HepG2 (cell line): Measurements from ENCODE around the gene MAB21L1. TPM values are rescaled to one million over a fixed set of nuclear protein-coding genes. Genes with fewer than 3 reads are reported as not detected.

Experiments
- ATAC-seq: fragments of 200-7000 bp; cut with Tn5 transposase; 3 replicates; pipeline ENCODE4 v1.9.1; 2020; ENCODE audit warnings: mild to moderate bottlenecking, moderate library complexity
- BruUV-seq: library from RNA; stranded (reverse); fragments of 400-500 nt; replicated peaks from 2 replicates; lab custom pipeline; 2021; lab: Mats Ljungman, UMichigan
- CTCF ChIA-PET: fragments of 300-600 bp; formaldehyde crosslinking; extraction: SDS; loops from one replicate; lab custom pipeline; 2021; ENCODE audit warnings: low total read pairs, inconsistent platforms, low intra/inter-chr PET ratio; lab: Yijun Ruan, JAX
- POLR2A ChIA-PET: fragments of 350-600 bp; sonication (Branson Sonifier 250); formaldehyde crosslinking; loops from one replicate; lab custom pipeline; 2020; ENCODE audit warnings: antibody characterized with exemption, inconsistent platforms; lab: Yijun Ruan, JAX
- DNase-seq: peaks from one replicate; pipeline ENCODE4 v3.0.0-alpha.2; 2015; ENCODE audit warnings: low spot score
- FAIRE-seq: peaks from 3 replicates; lab custom pipeline; 2011; peaks lifted over from hg19 to GRCh38; lab: Jason Lieb, UNC
- H2AFZ ChIP-seq: one replicate; pipeline ENCODE4 v1.6.1; 2011; ENCODE audit warnings: low read length, inconsistent platforms
- H3K27ac ChIP-seq: fragments of 300-600 bp; 3 replicates; pipeline ENCODE4 v1.8.0; 2011; ENCODE audit warnings: mixed run types, mild to moderate bottlenecking, mixed read lengths, low read length, inconsistent platforms; ENCODE audit not compliant: insufficient read depth; ENCODE audit errors: extremely low read length
- H3K27me3 ChIP-seq, 2 experiments: fragments of 200-600 bp in 1 of 2; 2 replicates in 1 of 2; 3 replicates in 1 of 2; pipeline versions ENCODE4 v1.6.0 to v1.8.0; 2011; ENCODE audit warnings: low read length in 2 of 2, mild to moderate bottlenecking in 2 of 2, moderate library complexity in 2 of 2, inconsistent platforms in 1 of 2; ENCODE audit not compliant: insufficient read depth in 2 of 2, control insufficient read depth in 1 of 2
- H3K36me3 ChIP-seq, 2 experiments: fragments of 200-600 bp in 1 of 2; replicated peaks in 1 of 2; 2 replicates in 1 of 2; 3 replicates in 1 of 2; pipeline versions ENCODE4 v1.5.1 to v1.8.0; 2011; ENCODE audit warnings: low read length in 2 of 2, inconsistent platforms in 1 of 2; ENCODE audit not compliant: insufficient read depth in 2 of 2, control insufficient read depth in 1 of 2
- H3K4me1 ChIP-seq: 2 replicates; pipeline ENCODE4 v1.5.1; 2012; ENCODE audit warnings: low read length, inconsistent platforms; ENCODE audit not compliant: insufficient read depth
- H3K4me2 ChIP-seq: 2 replicates; pipeline ENCODE4 v1.6.0; 2011; ENCODE audit warnings: low read depth, low read length, inconsistent platforms
- H3K4me3 ChIP-seq, 3 experiments: fragments of 200-600 bp in 1 of 3; sonication (generic), shearing (Covaris generic) in 1 of 3; replicated peaks in 1 of 3; 2 replicates each; pipeline ENCODE4 v1.5.1; 2011 to 2016; ENCODE audit warnings: low read length in 3 of 3, inconsistent platforms in 2 of 3, low read depth in 2 of 3, mild to moderate bottlenecking in 2 of 3, control low read depth in 1 of 3, mixed read lengths in 1 of 3; ENCODE audit not compliant: insufficient read depth in 1 of 3
- H3K79me2 ChIP-seq: one replicate; pipeline ENCODE4 v1.6.1; 2011; ENCODE audit warnings: low read length, inconsistent platforms; ENCODE audit not compliant: insufficient read depth
- H3K9ac ChIP-seq: 2 replicates; pipeline ENCODE4 v1.6.0; 2011; ENCODE audit warnings: mild to moderate bottlenecking, low read depth, low read length, inconsistent platforms; ENCODE audit not compliant: insufficient read depth
- H3K9me3 ChIP-seq: 2 replicates; pipeline ENCODE4 v1.5.1; 2012; ENCODE audit warnings: mild to moderate bottlenecking, low read length
- H4K20me1 ChIP-seq: 2 replicates; pipeline ENCODE4 v1.6.0; 2011; ENCODE audit warnings: inconsistent platforms, mild to moderate bottlenecking, low read length, moderate library complexity; ENCODE audit not compliant: insufficient read depth
- KDM1A ChIP-seq: IDR thresholded peaks from 2 replicates; pipeline ENCODE4 v1.6.1; 2016; ENCODE audit warnings: missing compliant biosample characterization
- KDM2A ChIP-seq: sonication (generic); formaldehyde crosslinking; IDR thresholded peaks from 2 replicates; pipeline ENCODE4 v1.4.0; 2020; ENCODE audit warnings: low read depth, missing genetic modification reagents, borderline replicate concordance
- MZF1 ChIP-seq: sonication (generic); formaldehyde crosslinking; IDR thresholded peaks from 2 replicates; pipeline ENCODE4 v1.8.1; 2023; ENCODE audit warnings: mild to moderate bottlenecking, missing genetic modification reagents, borderline replicate concordance
- SOX5 ChIP-seq: IDR thresholded peaks from 2 replicates; pipeline ENCODE4 v1.6.1; 2016; ENCODE audit warnings: borderline replicate concordance
- ZBTB25 ChIP-seq: IDR thresholded peaks from 2 replicates; pipeline ENCODE4 v1.6.1; 2018; ENCODE audit warnings: missing genetic modification reagents
- ZNF33B ChIP-seq: sonication (generic); formaldehyde crosslinking; IDR thresholded peaks from 2 replicates; pipeline ENCODE4 v1.5.1; 2020; ENCODE audit warnings: mild to moderate bottlenecking, missing genetic modification reagents
- WGBS: methylation state at CpG from one replicate; pipeline ENCODE4 v1.1.6; 2017; ENCODE audit warnings: low lambda C conversion rate; 5-methylcytosine and 5-hydroxymethylcytosine counted together
- in situ Hi-C: cut with HindIII; loops from 2 replicates; pipeline ENCODE4 v1.10.0; 2017; ENCODE audit warnings: low pct_unique_long_range_greater_than_20kb; ENCODE audit not compliant: extremely low pct_ligation_motif_present
- intact Hi-C: fragments of 100-400 bp; cut with micrococcal nuclease; formaldehyde crosslinking; loops from one replicate; pipeline ENCODE4 v1.10.0; 2022; ENCODE audit not compliant: unreplicated experiment
- polyA plus RNA-seq, 8 experiments: library from polyadenylated mRNA; depleted of rRNA in 3 of 8; stranded (reverse) in 7 of 8; unstranded in 1 of 8; fragments of >200 nt; fragmentation: Illumina TruSeq in 4 of 8; extraction: Trizol in 4 of 8; gene quantifications; 2 replicates each; pipeline versions ENCODE4 v1.2.1 to v1.2.3, GENCODE V29; 2011 to 2016; ENCODE audit warnings: low read depth in 4 of 8, missing spikeins in 1 of 8, mixed read lengths in 1 of 8; ENCODE audit not compliant: insufficient read depth in 1 of 8
- total RNA-seq, 5 experiments: library from RNA; depleted of rRNA; stranded (reverse); fragments of >200 nt; fragmentation: Illumina TruSeq; extraction: Trizol; gene quantifications; 2 replicates each; pipeline ENCODE4 v1.2.3, GENCODE V29; 2016; ENCODE audit warnings: low read depth in 1 of 5
- TF ChIP-seq, protein P1 (sequence below): sonication (generic); formaldehyde crosslinking; IDR thresholded peaks from 2 replicates; pipeline ENCODE4 v1.4.0; 2020; ENCODE audit warnings: missing genetic modification reagents
- TF ChIP-seq, protein P2 (sequence below): sonication (generic); formaldehyde crosslinking; IDR thresholded peaks from 2 replicates; pipeline ENCODE4 v1.4.0; 2020; ENCODE audit warnings: missing genetic modification reagents, borderline replicate concordance

The MAB21L1 gene
- total and polyA plus RNA-seq, 2 of the 13 experiments (the other 11 are each of a cell fraction or from before 2014, with no cell fraction given): not detected

DNA sequence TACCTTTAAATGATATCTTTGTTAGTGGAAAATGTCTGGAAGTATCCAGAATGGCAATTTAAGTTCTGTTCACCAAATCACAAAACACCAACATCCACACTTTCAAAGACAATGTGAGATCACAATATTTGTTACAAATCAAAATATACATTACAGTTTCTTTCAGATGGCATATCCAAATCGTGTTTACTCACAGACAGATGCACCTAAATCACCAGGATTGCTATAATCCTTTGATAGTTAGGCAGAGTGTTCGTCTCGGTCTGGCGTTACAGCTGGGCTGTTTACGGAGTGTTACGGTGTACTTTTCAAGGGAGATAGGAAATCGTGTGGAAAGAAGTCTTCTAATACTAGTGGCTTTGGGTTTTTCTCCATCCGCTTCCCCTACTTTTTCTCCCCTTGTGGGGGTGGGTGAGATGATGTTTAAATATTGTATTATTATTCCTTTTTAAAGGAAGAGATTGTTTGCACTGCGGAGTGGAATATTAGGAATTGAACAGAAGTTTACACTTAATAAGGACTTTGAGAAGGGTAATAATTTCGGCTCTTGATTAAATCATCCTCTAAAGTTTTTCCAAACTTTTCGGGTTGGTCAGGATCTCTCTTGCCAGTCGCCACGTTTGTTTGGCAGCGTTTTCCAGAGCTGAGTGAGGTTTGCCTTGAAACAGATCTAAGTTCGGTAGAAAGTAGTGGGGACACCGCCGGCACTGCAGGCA lies 1.8 kb downstream of the MAB21L1 start:
- no peaks in the 10 kb centered on the region for H3K9me3 ChIP-seq

More for the DNA sequence above, 1.8 kb downstream of the MAB21L1 start:
- intact Hi-C loops: no loop called here
- H3K9ac ChIP-seq: no peak overlapping the region
- TF ChIP-seq KDM2A (CRISPR knock-in tag): no peak
- no peak for TF ChIP-seq SOX5 (CRISPR knock-in tag)
- TF ChIP-seq ZBTB25: no peak
- no peak for TF ChIP-seq ZNF33B (CRISPR knock-in tag)
- no peak for TF ChIP-seq KDM1A
- no peak for TF ChIP-seq MZF1 (CRISPR knock-in tag)
- TF ChIP-seq, protein P1, sequence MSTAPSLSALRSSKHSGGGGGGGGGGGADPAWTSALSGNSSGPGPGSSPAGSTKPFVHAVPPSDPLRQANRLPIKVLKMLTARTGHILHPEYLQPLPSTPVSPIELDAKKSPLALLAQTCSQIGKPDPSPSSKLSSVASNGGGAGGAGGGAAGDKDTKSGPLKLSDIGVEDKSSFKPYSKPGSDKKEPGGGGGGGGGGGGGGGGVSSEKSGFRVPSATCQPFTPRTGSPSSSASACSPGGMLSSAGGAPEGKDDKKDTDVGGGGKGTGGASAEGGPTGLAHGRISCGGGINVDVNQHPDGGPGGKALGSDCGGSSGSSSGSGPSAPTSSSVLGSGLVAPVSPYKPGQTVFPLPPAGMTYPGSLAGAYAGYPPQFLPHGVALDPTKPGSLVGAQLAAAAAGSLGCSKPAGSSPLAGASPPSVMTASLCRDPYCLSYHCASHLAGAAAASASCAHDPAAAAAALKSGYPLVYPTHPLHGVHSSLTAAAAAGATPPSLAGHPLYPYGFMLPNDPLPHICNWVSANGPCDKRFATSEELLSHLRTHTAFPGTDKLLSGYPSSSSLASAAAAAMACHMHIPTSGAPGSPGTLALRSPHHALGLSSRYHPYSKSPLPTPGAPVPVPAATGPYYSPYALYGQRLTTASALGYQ (CRISPR knock-in tag): no peak
- TF ChIP-seq, protein P2, sequence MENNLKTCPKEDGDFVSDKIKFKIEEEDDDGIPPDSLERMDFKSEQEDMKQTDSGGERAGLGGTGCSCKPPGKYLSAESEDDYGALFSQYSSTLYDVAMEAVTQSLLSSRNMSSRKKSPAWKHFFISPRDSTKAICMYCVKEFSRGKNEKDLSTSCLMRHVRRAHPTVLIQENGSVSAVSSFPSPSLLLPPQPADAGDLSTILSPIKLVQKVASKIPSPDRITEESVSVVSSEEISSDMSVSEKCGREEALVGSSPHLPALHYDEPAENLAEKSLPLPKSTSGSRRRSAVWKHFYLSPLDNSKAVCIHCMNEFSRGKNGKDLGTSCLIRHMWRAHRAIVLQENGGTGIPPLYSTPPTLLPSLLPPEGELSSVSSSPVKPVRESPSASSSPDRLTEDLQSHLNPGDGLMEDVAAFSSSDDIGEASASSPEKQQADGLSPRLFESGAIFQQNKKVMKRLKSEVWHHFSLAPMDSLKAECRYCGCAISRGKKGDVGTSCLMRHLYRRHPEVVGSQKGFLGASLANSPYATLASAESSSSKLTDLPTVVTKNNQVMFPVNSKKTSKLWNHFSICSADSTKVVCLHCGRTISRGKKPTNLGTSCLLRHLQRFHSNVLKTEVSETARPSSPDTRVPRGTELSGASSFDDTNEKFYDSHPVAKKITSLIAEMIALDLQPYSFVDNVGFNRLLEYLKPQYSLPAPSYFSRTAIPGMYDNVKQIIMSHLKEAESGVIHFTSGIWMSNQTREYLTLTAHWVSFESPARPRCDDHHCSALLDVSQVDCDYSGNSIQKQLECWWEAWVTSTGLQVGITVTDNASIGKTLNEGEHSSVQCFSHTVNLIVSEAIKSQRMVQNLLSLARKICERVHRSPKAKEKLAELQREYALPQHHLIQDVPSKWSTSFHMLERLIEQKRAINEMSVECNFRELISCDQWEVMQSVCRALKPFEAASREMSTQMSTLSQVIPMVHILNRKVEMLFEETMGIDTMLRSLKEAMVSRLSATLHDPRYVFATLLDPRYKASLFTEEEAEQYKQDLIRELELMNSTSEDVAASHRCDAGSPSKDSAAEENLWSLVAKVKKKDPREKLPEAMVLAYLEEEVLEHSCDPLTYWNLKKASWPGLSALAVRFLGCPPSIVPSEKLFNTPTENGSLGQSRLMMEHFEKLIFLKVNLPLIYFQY (CRISPR knock-in tag): no peak
- TF ChIP-seq, all 625 proteins: peak for 0
- Histone ChIP-seq H3K27me3 (no peaks in the 10 kb centered on the region; a peak in 1 of 5 replicates), H3K4me3 (0 out of 6 replicates have a peak overlapping the region, but pooled peaks of 1 of the 3 experiments have one; percentile 59), H3K27ac (no peak overlapping the region), H3K4me2 (peak overlapping the region; percentile 50), H3K36me3 (no peaks in the 10 kb centered on the region), H2AFZ (no peak overlapping the region), H3K79me2 (no peaks in the 10 kb centered on the region), H3K4me1 (no peaks in the 10 kb centered on the region), H4K20me1 (no peaks in the 10 kb centered on the region)
- FAIRE-seq: no peak
- WGBS: 70% methylated on average over 14 of the region's 17 CpGs
- CTCF ChIA-PET: no interaction called here
- DNase-seq: no peak
- POLR2A ChIA-PET: no interaction called here
- in situ Hi-C loops: no loop called here
- BruUV-seq: no TSS peak
- no peak; the same call in 2 of the 3 replicates for ATAC-seq
